Gastroesophageal sphincter (tissue), 4 donors: ENCODE measurements around the gene CATSPER3. TPM values are rescaled to one million over a fixed set of nuclear protein-coding genes. Genes with fewer than 3 reads are reported as not detected.

ENCODE experiments used
- ATAC-seq: fragments of 150-250 bp; one replicate; pipeline ENCODE4 v1.9.1; 2016; ENCODE audit warnings: mild to moderate bottlenecking, moderate library complexity
- H3K27ac ChIP-seq, 4 donors: fragments of 200-600 bp; sonication (generic) in 3 of 4; 1 replicate in 3 of 4; 2 replicates in 1 of 4; pipeline ENCODE4 v1.5.1; 2016 to 2019
- H3K27me3 ChIP-seq: fragments of 200-600 bp; sonication (generic); one replicate; pipeline ENCODE4 v1.5.1; 2019
- H3K36me3 ChIP-seq, 2 donors: fragments of 200-600 bp; sonication (generic); one replicate each; pipeline ENCODE4 v1.5.1; 2019; ENCODE audit warnings: control low read depth in 1 of 2
- H3K4me1 ChIP-seq, 3 donors: fragments of 200-600 bp; sonication (generic); 1 replicate in 2 of 3; 2 replicates in 1 of 3; pipeline ENCODE4 v1.5.1; 2016 to 2019; ENCODE audit warnings: control low read depth in 2 of 3
- H3K4me3 ChIP-seq, 2 donors: fragments of 200-600 bp; sonication (generic); one replicate each; pipeline ENCODE4 v1.5.1; 2019; ENCODE audit warnings: mild to moderate bottlenecking in 1 of 2, moderate library complexity in 1 of 2
- H3K9me3 ChIP-seq, 3 donors: fragments of 200-600 bp; sonication (generic); one replicate each; pipeline ENCODE4 v1.5.1; 2017 to 2019; ENCODE audit warnings: control low read depth in 2 of 3
- CTCF ChIP-seq, 4 experiments: fragments of 200-600 bp in 2 of 4; fragments of 450-650 bp in 2 of 4; sonication (generic) in 1 of 4; IDR thresholded peaks; one replicate each; pipeline ENCODE4 v1.5.1; 2017 to 2019; ENCODE audit warnings: antibody characterized with exemption in 4 of 4, mild to moderate bottlenecking in 2 of 4, moderate library complexity in 2 of 4
- EP300 ChIP-seq: sonication (generic); formaldehyde crosslinking; IDR thresholded peaks from one replicate; pipeline ENCODE4 v1.6.1; 2017; ENCODE audit warnings: antibody characterized with exemption, mild to moderate bottlenecking
- POLR2A ChIP-seq, 2 donors: fragments of 450-650 bp; IDR thresholded peaks; one replicate each; pipeline ENCODE4 v1.6.1; 2017; ENCODE audit warnings: antibody characterized with exemption in 2 of 2, mild to moderate bottlenecking in 2 of 2, moderate library complexity in 1 of 2
- POLR2AphosphoS5 ChIP-seq: sonication (generic); formaldehyde crosslinking; IDR thresholded peaks from one replicate; pipeline ENCODE4 v1.6.1; 2017; ENCODE audit warnings: antibody characterized with exemption
- WGBS, 2 donors: methylation state at CpG; one replicate each; pipeline ENCODE4 v1.1.5; 2018; ENCODE audit warnings: low coverage in 1 of 2; 5-methylcytosine and 5-hydroxymethylcytosine counted together
- total RNA-seq, 4 donors: library from RNA; depleted of rRNA; stranded (reverse); fragments of >200 nt; gene quantifications; one replicate each; pipeline ENCODE4 v1.1.0, GENCODE V29; 2016

CATSPER3 gene
- total RNA-seq, 4 donors from 2014 or later: 0.62 to 0.78 TPM; not detected in 2

GRCh38 chr5:135030956-135031812, 63.5 kb downstream of the CATSPER3 start:
- Histone ChIP-seq H3K4me3 (peak overlapping the region; percentile 72 to 89), H3K27me3 (peaks cover 100% of the 10 kb centered on the region), H3K36me3 (peaks cover 0 to 14% of the 10 kb centered on the region in 2 donors), H3K4me1 (peaks cover 0 to 92% (median 30%) of the 10 kb centered on the region in 3 donors), H3K9me3 (no peaks in the 10 kb centered on the region), H3K27ac (peak overlapping the region; percentile 23 to 94 (median 72))
- TF ChIP-seq EP300 (no peak), POLR2A (IDR thresholded peaks at IDR 0.05) (no peak), CTCF (IDR thresholded peaks at IDR 0.05) (no peak), POLR2AphosphoS5 (no peak)
- WGBS, 2 donors: 12% methylated on average over 5 of the region's 57 CpGs; no CpG with 5 or more reads in 1 of the 2 donors
- ATAC-seq: no peak

DNA sequence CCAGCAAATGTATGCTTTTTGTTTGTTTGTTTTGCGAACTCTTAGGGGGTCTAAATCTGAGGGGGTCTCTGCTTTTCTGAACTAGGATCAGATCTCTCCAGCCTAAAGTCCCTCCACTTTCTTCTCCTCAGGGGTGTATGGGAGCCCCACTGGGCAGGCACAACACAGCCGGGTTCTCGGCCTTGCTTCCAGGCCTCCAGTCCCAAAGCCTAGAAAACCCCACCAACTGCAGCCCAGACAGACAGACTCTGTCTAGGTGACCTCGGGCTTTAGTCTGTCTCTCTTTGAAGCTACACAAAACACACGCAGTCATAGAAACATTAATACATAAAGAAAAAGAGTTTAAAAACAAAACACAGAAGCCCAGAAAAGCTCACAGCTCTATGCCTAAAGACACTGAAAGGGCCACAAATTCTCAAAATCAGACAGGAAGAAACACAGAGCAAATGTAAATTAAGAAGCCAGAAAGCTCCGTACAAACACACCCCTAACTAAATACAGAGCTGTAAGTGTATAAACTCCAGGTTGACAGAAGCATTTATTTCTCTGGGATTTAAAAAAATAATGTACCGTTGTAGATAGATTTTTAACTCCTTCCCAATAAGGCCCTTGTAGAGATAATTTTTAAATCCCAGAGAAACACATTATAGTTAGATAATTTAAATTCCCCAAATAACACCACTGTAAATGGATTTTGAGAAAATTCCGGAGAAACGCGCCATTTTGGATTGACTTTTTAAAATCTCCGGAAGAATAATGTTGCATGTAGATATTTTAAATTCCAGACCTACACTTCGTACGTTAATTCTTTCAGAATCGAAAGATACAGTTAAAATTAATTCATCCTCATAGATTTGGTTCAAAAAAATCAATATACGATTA, 64.3 kb downstream of the CATSPER3 start:
- no peaks in the 10 kb centered on the region for H3K9me3 ChIP-seq
- peak overlapping the region in 3 of 4 donors; percentile 81 to 94 (median 87) for H3K27ac ChIP-seq
- H3K4me3 ChIP-seq: peak overlapping the region; percentile 72 to 89
- 9 to 17% methylated on average over 10 to 12 of the region's 15 CpGs for WGBS, 2 donors
- H3K4me1 ChIP-seq: peaks cover 0 to 88% (median 30%) of the 10 kb centered on the region in 3 donors
- H3K27me3 ChIP-seq: peaks cover 100% of the 10 kb centered on the region
- ATAC-seq: no peak
- no peak for TF ChIP-seq CTCF (IDR thresholded peaks at IDR 0.05)
- no peak for TF ChIP-seq POLR2AphosphoS5
- TF ChIP-seq POLR2A (IDR thresholded peaks at IDR 0.05): no peak
- no peak for TF ChIP-seq EP300
- peaks cover 0 to 14% of the 10 kb centered on the region in 2 donors for H3K36me3 ChIP-seq

- ATAC-seq: no peak
- Histone ChIP-seq H3K27me3 (peaks cover 100% of the 10 kb centered on the region), H3K9me3 (no peaks in the 10 kb centered on the region), H3K4me3 (peak overlapping the region; percentile 72 to 89), H3K36me3 (peaks cover 0 to 13% of the 10 kb centered on the region in 2 donors), H3K4me1 (peaks cover 0 to 82% (median 30%) of the 10 kb centered on the region in 3 donors), H3K27ac (peak overlapping the region in 3 of 4 donors; percentile 81 to 94 (median 87))
- 5 to 8% methylated on average over 18 of the region's 18 CpGs for WGBS, 2 donors
- TF ChIP-seq POLR2AphosphoS5: no peak
- no peak for TF ChIP-seq CTCF (IDR thresholded peaks at IDR 0.05)
- no peak for TF ChIP-seq POLR2A (IDR thresholded peaks at IDR 0.05)
- TF ChIP-seq EP300: no peak
Measured at GRCh38 chr5:135032695-135032998, 64.9 kb downstream of the CATSPER3 start.

GRCh38 chr5:135032999-135033861, 65.5 kb downstream of the CATSPER3 start:
- peaks cover 100% of the 10 kb centered on the region for H3K27me3 ChIP-seq
- H3K4me1 ChIP-seq: peaks cover 0 to 80% (median 27%) of the 10 kb centered on the region in 3 donors
- 1 to 2% methylated on average over 12 to 30 of the region's 89 CpGs for WGBS, 2 donors
- peak overlapping the region; percentile 72 to 89 for H3K4me3 ChIP-seq
- peak; percentile 81 for TF ChIP-seq POLR2AphosphoS5
- TF ChIP-seq CTCF (IDR thresholded peaks at IDR 0.05): no peak
- peak in 1 of 2 donors; percentile 28 for TF ChIP-seq POLR2A (IDR thresholded peaks at IDR 0.05)
- TF ChIP-seq EP300: no peak
- peak overlapping the region; percentile 68 to 94 (median 84) for H3K27ac ChIP-seq
- no peaks in the 10 kb centered on the region for H3K9me3 ChIP-seq
- H3K36me3 ChIP-seq: peaks cover 0 to 7% of the 10 kb centered on the region in 2 donors
- ATAC-seq: peak; percentile 13
